Epithelial cell of proximal tubule (primary cell): ENCODE results near the gene CRIP2. TPM values are rescaled to one million over a fixed set of nuclear protein-coding genes. Genes with fewer than 3 reads are reported as not detected.
A peak's percentile ranks its signal among the peaks of the same experiment; 100 is the strongest.

Experiments used
- DNase-seq: peaks from one replicate; pipeline ENCODE4 v3.0.0-alpha.2; 2011; ENCODE audit warnings: low read depth
- H3K4me3 ChIP-seq: 2 replicates; pipeline ENCODE4 v1.5.1; 2011; ENCODE audit warnings: low read depth, mild to moderate bottlenecking, low read length
- total RNA-seq: library from RNA; depleted of rRNA; stranded (reverse); fragments of >200 nt; gene quantifications from 2 replicates; pipeline ENCODE4 v1.2.3, GENCODE V29; 2015
- TF ChIP-seq, protein P1 (sequence below): conservative IDR thresholded peaks from 2 replicates; pipeline ENCODE4 v1.5.1; 2012; ENCODE audit warnings: low read depth, mild to moderate bottlenecking, low read length

The CRIP2 gene
- total RNA-seq, 1 donor from 2014 or later = 121 TPM

GRCh38 chr14:105480807-105481801 is 6.5 kb downstream of the CRIP2 start:
- H3K4me3 ChIP-seq = peak overlapping the region; percentile 45
- TF ChIP-seq, protein P1, sequence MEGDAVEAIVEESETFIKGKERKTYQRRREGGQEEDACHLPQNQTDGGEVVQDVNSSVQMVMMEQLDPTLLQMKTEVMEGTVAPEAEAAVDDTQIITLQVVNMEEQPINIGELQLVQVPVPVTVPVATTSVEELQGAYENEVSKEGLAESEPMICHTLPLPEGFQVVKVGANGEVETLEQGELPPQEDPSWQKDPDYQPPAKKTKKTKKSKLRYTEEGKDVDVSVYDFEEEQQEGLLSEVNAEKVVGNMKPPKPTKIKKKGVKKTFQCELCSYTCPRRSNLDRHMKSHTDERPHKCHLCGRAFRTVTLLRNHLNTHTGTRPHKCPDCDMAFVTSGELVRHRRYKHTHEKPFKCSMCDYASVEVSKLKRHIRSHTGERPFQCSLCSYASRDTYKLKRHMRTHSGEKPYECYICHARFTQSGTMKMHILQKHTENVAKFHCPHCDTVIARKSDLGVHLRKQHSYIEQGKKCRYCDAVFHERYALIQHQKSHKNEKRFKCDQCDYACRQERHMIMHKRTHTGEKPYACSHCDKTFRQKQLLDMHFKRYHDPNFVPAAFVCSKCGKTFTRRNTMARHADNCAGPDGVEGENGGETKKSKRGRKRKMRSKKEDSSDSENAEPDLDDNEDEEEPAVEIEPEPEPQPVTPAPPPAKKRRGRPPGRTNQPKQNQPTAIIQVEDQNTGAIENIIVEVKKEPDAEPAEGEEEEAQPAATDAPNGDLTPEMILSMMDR = peak; percentile 95
- DNase-seq = no peak

GRCh38 chr14:105481886-105482457 is 7.4 kb downstream of the CRIP2 start:
- TF ChIP-seq, protein P1 = peak; percentile 11
- peak overlapping the region; percentile 45 for H3K4me3 ChIP-seq
- DNase-seq = peak; percentile 85

DNA sequence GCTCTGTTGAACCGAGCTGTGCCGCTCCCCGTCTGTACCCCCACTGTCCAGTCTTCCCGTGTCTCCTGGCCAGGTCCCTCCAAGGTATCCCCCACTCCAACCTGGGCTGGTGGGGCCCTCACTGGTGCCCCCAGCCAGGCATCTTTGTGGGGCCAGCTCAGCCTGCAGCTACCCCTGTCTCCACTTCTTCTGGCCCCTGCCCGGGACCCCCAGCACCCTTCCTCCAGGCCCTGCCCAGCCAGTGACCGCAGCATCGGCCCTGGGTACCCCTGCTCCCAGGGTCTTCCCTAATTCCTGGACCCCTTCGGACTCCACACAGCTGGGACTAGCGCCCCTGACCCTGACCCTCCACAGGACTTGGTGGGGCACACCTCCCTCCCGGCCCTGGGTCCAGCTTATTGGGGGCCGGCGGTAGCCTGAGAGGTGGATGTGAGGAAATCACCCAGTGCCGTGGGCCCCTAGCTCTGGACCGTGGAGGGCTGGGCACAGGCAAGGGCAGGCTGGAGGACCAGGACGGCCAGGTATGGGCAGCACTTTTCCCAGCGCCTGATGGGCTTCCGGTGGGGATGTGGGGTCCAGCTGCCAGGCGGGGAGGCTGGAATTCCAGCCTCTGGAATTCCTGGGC is 8.0 kb downstream of the CRIP2 start:
- TF ChIP-seq, protein P1 = no peak
- DNase-seq = no peak
- H3K4me3 ChIP-seq = no peak overlapping the region

DNA sequence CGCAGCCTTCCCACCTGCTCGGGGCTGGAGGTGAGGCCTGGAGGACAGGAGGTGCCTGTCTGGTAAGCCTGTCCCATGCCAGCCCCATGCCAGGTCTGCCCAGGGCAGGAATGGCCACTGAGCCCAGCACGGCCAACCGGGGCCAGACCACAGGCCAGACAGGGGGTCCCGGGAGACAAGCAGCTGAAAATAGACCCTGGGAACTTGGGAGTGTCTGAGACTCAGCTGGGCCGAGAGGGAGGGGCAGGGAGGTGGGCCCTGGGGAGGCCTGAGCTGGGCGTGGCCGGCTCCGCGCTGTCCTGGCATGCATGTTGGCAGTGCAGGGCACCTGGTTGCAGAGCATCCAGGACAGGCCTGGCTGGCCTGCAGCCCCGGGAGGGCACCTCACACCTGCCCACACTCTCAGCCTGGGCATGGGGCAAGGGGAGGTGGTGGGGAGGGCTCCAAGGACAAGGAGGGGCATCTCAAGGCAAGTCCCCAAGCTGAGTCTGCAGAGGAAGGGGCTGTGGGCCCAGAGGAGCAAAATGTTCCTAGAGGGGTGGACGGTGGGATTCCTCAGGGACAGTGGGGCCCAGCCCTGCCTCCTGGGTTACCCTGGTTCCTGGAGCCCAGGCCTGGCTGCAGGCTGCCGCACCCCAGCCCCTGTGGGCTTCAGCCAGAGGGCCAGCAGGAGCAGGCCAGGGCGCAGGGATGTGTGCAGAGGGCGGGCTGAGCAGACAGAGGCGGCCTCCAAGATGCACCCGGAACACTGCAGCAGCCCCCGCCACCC is 8.9 kb downstream of the CRIP2 start:
- DNase-seq = no peak
- TF ChIP-seq, protein P1 = no peak
- H3K4me3 ChIP-seq = no peak overlapping the region

DNA sequence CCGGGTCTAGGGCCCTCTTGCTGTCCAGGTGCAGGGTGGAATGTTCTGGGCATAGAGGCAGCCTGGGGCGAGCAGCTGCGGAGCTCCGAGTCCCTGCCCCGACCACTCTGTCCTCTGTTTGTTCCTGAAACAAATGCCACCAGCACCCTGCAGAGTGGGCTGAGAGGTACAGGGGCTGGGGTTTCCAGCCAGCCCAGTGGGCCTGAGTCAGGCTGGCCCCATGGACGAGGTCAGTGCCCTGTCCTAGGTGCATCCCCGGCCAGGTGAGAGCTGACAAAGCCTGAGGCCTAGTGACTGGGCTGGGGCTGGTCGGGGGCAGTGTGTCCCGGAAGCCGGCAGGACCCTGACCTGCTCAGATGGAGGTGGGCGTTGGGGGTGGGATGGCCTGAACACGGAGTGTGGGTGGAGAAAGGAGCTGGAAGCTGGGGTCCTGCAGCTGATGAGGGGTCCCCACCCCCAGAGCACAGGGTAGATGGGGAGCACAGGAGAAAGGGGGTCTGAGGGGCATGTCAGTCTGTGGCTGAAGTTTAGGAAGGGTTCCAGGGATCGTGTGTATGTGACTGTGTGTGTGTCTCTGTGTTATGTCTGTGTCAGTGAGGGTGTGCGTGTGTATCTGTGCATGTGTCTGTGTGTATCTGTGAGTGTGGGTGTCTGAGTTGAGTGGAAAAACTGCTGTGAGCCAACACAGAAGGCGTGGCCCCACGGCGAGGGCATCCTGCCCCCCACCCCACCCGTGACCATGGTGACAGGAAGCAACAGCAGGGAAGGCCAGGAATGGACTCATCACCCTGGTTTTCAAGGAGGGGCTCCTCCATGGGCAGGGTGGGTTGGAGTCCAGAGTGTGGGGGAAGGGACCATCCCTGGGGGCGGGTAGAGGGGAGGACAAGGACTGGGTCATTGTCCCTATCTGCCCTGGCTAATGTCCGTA is 9.7 kb downstream of the CRIP2 start:
- no peak overlapping the region for H3K4me3 ChIP-seq
- TF ChIP-seq, protein P1 = no peak

More for the DNA sequence above, 9.7 kb downstream of the CRIP2 start:
- no peak for DNase-seq
